NCI-H128 (cell line): ENCODE results near the gene FAM3C.
A peak's percentile ranks its signal among the peaks of the same experiment; 100 is the strongest.
"Not testable (repeated sequence)": the region's sequence is repeated elsewhere in the genome, so short reads cannot be mapped to it uniquely, and the experiment has no call there.

Experiments
- DNase-seq: peaks from one replicate; lab custom pipeline; 2025; ENCODE audit not compliant: unreplicated experiment; lab: John Stamatoyannopoulos, UW

Gene FAM3C, protein sequence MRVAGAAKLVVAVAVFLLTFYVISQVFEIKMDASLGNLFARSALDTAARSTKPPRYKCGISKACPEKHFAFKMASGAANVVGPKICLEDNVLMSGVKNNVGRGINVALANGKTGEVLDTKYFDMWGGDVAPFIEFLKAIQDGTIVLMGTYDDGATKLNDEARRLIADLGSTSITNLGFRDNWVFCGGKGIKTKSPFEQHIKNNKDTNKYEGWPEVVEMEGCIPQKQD

GRCh38 chr7:121395961-121396757, at the start of gene FAM3C:
Gene FAM3C, minus strand, starts transcription at chr7:121396308. Its CDS starts 13,339 bp downstream, at chr7:121382969.
- peak; percentile 74 for DNase-seq

DNA sequence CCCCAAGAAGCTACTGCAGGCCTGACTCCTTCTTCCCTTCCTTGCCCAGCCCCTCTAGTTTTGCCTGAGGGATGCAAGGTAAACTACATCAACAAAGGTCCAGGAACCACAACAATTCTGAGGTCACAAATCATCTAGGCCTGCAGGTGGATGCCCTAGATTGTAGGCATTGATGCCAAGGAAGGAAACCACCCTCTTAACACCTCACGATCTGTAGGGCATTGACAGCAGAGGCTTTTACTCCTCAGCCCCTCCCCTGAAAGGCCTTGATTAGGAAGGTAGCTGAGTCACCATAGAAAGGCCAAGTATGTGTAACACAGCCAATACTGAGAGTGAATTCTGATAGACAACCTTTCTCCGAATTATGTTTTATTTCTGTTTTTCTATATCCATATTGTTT, 46.7 kb upstream of the FAM3C start:
- no peak for DNase-seq

DNA sequence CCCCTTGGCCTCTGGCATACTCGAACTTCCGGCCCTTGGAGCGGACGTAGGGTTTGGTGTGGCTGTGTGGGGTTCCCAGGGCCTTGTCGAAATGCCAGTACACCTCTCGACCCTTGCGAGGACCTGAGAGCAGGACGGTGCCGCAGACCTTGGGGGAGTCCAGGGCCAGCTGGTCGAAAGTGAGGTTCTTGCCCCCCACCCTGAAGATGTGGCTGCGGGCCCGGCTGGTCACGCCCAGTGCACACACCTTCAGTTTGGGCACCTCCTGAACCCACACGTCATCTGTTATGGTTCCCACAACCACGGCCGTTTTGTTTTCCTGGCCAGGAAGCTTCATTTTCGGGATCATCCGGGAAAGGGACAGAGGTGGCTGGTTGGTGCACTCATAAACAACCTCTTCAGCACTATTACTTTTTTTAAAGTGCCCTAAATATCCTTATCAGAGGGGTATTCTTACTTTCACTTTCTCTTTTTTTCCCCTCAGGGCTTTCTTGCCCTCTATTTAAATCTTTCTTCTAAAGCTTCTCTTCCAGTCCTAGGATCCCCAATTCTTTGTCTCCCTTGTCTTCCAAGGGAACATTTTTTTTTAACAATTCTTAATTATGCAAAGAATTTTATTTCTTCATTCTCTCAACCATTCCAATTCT, 44.9 kb upstream of the FAM3C start:
- DNase-seq: no peak

GRCh38 chr7:121438043-121438955, 42.2 kb upstream of the FAM3C start:
- not testable (repeated sequence) for DNase-seq

DNA sequence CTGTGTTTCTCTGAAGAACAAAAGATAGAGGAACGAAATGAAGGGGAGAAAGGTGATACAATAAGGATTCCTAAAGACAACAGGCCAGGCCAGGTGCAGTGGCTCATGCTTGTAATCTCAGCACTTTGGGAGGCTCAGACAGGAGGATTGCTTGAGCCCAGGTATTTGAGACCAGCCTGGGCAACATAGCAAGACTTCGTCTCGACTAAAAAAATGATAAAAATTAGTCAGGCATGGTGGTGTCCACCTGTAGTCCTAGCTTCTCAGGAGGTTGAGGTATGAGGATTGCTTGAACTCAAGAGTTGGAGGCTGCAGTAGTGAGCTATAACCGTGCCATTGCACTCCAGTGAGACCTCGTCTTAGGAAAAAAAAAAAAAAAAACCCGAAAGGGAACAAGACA, 41.4 kb upstream of the FAM3C start:
- no peak for DNase-seq

- DNase-seq: no peak
Observed at GRCh38 chr7:121436688-121437087, 40.6 kb upstream of the FAM3C start.

- no peak for DNase-seq
Observed at GRCh38 chr7:121436136-121436535, 40.0 kb upstream of the FAM3C start.

- no peak for DNase-seq
Observed at GRCh38 chr7:121433775-121434174, 37.7 kb upstream of the FAM3C start.

GRCh38 chr7:121432486-121432885, 36.4 kb upstream of the FAM3C start:
- DNase-seq: not testable (repeated sequence)

- DNase-seq: no peak
Observed at GRCh38 chr7:121431996-121432395, 35.9 kb upstream of the FAM3C start.

- no peak for DNase-seq
Observed at GRCh38 chr7:121431389-121431995, 35.4 kb upstream of the FAM3C start.

DNA sequence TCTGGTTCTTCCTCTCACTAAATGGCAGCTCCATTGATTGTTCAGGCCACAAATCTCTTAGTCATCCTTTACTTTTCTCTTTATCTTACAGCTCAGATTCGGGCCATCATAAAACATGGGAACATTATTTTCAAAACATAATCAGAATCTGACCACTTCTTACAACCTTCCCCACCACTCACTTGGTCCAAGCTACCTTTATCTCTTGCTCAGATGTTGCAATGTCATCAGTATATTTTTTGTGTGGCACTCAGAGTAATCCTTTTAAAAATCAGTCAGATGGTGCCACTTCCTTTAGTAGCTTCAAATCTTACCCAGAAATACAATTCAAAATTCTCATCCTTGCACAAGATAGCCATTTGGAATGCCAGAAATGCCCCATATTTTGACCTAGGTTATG, 34.5 kb upstream of the FAM3C start:
- DNase-seq: no peak

DNA sequence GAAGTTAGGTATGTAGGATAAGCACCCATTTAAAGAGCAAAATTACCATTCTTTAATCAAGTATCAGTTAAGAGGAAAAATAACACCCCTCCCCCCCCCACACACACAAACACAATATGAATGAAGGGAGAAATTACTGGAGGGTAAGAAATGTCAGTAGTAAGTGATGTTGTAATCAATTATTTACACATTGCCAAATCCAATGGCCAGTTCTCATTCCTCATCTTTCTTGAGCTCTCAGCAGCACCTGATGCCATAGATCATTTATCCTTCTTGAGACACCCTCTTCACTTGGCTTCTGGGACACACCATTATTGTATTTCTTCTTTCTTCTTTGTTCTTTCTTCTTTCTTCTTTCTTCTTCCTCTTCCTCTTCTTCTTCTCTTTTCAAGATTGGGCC, 33.7 kb upstream of the FAM3C start:
- DNase-seq: no peak

- no peak for DNase-seq
Observed at GRCh38 chr7:121428855-121429489, 32.9 kb upstream of the FAM3C start.

- not testable (repeated sequence) for DNase-seq
Observed at GRCh38 chr7:121421743-121422142, 25.6 kb upstream of the FAM3C start.

DNA sequence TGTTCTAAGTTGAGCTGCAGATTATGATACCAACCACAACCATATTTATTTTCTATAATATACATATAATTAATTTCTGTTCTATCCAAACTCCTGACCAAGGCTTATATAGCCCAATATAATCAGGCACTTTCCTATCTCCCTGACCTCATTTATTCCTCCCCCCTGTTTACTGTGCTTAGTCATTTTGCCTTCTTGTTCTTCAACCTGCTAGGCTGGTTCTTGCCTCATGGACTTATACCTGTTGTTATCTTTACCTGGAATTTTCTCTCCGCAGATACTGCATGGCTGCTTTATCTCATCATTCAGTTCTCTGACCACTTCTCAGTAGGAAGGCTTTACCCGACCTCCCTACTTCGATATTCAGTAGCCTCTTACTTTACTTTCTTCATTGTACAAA, 24.9 kb upstream of the FAM3C start:
- DNase-seq: no peak

DNA sequence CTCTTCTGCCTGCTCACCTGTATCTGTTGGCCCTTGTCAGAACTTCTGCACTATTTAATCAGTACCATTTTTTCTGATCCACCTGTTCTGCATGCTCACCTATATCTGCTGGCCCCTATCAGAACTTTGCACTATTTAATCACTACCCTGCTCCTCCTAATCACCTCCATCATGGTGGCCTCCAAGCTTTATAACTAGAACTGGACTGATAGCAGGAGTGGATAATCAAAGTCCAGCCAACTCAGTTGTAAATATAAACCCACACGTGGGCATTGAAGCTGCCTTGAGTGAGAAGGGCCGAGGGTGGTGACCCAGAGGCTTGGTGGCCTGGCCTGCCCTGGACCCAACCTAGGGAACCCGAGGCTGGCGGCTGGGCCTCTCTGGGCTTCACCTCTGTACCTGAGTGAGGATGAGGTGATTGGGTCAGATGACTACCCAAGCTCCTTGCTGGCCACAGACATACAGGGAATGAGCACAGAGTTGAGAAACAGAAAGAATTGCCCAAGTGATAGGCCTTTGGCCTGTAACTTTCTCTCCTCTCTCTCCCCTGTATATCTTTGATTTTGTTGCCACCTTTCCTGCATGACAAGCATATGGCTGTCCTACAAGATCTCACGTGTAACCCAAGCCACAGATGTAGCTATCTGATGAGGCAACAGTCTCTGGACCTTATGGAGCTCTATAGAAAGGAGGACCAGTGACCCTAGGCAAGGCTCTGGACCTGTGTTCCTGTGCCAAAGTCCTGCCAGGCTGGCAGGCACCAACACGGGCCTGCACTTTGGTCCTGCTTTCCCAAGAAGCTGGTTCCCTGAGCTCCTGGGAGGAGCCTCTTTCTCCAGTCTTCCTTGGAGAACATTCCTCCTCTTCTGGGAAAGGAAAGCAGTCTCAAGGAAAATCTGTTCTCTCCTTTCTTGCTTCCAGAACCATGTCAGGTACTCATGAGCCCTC, 23.4 kb upstream of the FAM3C start:
- DNase-seq: no peak

DNA sequence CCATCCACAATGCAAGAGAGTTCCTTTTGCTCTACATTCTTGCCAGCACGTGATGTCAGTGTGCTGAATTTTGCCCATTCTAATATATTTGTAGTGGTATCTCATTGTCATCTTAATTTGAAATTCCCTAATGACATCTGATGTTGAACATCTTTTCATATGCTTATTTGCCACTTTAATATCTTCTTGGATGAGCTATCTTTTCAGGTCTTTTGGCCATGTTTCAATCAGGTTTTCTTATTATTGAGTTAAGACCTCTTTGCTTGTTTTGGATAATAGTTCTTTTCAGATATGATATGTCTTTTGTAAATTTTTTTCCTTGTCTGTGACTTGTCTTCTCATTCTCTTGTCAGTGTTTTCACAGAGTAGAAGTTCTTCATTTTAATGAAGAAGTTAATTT, 20.4 kb upstream of the FAM3C start:
- no peak for DNase-seq

DNA sequence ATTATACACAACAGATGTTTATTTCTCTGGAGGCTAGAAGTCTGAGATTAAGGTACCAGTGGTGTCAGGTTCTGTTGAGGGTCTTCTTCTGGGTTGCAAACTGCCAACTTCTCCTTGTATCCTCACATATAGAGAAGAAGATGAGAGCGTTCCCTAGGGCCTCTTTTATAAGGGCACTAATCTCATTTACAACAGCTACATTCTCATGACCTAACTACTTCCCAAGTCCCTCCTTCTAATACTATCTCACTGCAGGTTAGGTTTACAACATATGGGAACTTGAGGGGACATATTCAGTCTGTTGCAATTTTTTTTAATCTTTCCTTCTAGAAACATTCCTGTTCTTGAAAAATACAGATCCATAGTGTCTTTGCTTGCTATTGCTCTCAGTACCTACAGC, 18.3 kb upstream of the FAM3C start:
- DNase-seq: no peak
